IPS DF 19.7 (cell line): Measurements from ENCODE around the gene LIMS2.

Experiments used
- DNase-seq: peaks from one replicate; pipeline ENCODE4 v3.0.0-alpha.2; 2013; ENCODE audit warnings: low read depth, low spot score

Gene LIMS2

DNA sequence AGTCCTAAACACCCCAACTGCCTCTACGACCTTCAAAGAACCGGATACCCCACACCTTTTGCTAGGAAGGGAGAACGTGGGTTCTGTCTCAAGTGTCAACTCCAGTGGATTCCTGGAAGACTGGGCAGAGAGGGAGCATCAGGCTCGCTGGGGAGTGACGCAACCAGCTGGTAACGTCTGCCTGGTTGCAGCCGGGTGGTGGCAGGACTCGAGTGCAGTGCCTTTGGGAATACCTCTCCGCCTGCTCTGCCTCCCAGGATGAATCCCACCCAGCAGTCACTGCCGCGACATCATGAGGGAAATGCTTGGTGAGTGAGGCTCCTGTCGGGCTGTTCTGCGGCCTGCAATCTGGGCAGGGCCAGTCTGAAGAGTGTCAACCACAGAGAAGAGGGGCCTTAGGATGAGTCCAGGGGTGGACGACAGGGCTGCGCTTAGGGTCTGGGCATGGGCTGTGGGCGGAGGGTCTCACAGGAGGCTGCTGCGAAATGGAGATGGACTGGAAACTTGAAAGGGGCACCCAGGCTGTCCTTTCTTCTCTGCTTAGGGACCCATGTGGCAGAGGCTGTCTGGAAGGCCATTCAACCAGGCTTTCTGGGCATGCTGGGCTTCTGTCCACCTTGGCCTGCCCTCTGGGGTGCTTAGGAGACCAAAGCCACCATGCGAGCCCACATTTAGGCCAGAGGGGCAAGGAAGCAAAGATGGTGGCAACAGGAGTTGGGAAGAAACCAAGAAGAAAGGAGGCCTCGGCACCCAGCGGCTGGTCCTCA lies 16.5 kb downstream of the LIMS2 start:
- no peak for DNase-seq

DNA sequence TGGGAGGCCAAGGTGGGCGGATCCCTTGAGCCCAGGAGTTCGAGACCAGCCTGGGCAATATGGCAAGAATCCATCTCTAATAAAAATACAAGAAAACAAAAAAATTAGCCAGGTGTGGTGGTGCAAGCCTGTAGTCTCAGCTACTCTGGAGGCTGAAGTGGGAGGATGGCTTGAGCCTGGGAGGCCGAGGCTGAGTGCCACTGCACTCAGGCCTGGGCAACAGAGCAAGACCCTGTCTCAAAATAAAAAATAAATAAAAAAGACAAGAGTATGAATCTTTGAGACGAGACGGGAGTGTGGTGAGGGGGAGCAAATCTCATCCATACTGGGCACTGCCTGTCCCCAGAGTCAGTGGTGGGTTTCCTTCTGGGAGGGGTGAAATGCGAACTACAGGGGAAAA lies 17.2 kb downstream of the LIMS2 start:
- DNase-seq: no peak

DNA sequence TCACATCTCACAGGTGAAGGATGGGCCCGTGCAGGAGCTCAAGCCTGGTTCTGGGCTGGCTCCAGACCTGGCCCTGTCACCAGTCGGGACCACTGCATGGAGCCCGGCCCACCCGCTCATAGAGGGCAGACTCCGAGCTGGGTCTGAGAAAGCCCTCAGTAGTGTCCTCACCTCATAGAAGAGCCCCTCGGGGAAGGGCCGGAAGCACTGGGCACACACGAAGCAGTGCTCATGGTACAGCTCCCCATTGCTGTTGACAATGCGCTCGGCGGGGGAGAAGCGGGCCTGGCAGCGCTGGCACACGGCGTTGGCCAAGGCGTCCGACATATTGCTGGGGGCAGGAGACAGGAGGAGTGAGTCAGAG lies 18.1 kb downstream of the LIMS2 start:
- no peak for DNase-seq

DNA sequence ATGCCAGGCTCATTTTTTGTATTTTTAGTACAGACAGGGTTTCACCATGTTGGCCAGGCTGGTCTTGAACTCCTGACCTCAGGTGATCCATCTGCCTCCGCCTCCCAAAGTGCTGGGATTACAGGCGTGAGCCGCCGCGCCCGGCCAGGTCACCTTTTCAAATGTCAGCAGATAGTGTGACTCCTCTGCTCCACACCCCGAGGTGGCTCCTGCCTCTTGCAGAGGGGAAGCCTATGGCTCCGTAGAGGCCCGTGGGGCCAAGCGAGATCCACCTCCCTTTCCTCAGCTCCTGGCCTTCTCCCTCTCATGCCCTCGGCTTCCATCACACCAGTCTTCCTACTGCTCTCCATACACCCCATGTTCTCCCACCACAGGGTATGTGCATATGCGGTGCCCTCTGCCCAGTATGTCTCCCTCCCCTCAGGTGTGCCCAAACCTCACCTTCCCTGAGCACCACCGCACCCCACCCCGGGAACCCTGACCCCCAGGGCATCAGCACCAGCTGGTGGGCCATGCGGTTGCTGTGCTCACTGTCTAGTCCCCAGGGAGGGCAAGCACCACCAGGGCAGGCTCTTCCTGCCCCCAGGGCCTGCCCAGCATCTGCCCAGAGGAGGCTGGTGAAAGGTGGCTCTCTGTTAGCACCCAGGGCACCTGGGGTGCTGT lies 18.6 kb downstream of the LIMS2 start:
- DNase-seq: no peak

DNA sequence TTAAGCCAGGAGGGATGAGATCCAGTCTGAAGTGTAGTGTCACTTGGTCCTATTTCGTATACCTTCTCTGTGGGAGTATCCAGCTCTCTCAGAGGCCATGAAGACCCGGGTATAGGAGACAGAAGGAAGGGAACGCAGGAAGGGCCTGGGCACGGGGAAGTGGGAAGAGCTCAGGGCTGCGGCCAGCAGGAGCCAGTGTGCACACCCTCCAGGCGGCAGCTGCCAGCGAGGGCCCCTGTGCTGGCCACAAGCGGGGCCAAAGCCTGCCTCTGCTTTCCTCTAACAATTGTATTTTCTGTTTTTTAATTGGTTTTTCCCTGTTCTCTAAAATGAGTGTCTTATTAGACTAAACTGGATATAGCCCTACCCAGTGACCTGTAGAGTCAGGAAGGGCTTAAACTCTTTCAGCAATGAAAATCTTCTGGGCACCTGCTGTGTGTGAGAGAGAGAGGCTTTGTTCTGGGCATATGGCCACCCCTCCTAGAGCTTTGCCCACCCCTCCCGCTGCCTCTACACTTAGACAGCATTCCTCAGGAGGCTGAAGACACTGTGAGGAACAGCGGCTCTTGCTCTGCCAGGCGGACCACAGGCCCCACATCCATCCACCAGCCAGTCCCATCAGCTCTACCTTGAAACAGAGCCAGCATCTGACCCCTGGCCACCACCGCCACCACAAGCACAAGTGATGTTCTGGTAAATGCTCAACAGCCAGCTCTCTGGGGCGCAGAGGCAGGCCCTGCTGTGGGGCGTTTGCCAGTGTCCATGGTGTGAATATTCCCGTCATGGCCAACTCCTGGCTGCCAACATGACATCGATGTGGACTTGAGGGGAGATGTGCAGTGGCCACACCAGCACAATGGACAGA lies 19.9 kb downstream of the LIMS2 start:
- DNase-seq: no peak

DNA sequence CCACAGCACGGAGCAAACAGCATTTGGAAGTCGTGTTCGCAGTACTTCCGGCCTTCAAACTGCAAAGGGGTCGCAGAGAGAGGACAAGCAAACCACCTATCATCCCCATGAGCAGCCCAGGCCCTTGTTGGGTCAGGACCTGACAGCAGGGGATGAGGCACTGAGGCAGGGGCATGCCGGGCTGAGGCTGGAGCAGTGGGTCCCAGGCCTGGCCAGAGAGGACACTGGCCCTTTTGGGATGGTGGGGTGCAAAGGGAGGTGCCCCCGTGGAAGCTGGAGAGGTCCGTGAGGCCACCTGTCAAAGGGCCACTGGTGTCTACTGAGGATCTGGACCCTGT lies 20.5 kb downstream of the LIMS2 start:
- no peak for DNase-seq

DNA sequence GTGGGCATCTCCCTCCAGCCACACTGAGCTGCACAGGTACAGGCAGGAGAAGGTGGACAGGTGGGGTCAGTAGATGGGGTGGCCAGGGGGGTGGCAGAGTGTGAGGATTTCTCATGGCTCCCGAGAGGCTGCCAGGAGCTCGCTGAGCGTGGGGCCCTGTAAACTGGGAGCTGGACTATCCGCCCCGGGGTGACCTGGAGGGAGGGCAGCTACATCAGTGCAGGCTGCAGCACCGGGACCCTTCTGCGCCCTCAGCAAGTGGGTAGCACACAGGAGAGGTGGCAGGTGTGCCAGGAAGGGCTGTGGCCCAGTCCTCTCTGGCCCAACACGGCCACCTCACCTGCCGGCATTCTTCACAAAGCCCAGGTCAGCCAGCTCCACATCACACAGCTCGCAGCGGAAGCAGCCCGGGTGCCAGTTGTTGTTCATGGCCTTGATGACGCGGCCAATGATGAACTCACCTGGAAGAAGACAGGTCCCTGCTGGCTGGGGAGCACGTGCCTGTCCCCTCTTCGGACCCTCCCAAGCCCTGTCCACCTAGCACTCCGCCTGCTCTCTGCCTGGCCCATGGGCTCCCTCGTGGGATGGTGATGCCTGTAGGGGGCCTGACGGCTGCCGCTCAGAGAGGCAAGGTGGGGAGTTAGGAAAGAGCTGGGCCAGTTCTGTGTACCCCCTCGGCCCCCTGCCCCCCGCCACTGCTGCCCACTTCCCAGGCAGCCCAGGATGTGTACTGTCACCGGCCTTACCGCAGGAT lies 21.1 kb downstream of the LIMS2 start:
- no peak for DNase-seq

DNA sequence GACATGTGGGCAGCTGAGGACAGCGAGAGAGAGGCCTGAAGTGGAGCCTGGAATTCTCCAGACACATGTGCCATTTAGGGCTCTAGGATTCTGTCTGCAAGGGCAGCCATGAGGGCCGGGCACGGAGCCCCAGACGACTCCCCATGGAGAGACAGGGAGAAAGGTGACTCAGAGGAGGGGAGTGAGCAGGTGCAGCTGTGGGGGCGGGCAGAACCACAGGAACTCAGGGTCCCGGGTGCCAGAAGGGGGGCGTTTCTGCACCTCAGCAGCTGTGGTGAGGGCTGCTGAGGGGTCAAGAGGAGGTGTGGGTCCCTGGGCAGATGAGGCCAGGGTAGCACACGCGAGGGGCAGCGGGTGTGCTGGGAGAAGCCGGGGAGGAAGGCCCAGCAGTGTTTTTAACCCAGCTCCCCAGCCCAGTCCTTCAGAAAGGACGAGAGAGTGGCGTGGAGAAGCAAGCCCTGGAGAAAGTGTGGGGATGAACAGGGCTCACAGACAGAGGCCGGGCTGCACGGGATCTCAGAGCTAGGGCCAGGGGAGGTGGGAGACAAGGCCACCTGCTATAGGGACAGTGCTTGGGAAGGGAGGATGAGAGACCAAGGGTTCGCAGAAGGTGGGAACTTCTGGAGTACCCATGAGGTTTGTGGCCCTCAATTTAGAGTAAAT lies 21.8 kb downstream of the LIMS2 start:
- DNase-seq: no peak

DNA sequence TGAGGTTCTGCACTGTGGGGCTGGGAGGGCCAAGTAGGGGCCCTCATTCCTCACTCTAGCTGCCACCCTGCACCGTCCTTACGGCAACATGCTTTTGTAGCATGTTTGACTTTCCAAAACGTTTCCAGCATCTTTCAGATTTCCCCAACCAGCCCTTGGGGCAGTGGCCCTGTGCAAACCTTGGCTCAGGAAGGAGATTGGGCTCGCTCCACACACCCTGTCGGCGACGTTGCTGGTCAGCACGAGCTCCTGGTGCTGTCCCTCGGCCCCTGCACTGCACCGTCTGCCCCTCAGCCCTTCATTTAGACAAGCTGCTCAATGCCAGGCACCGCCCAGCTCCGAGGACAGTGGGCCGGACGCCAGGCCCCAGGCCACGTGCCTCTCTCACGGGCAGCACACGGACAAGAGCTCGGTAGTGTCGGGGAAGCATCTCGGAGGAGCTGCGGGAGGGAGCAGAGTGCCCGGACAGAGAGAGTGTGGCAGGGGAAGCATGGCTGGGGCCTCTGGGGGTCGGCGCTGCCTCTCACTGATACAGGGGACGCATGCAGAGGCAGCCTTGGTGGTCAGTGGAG lies 22.5 kb downstream of the LIMS2 start:
- no peak for DNase-seq

DNA sequence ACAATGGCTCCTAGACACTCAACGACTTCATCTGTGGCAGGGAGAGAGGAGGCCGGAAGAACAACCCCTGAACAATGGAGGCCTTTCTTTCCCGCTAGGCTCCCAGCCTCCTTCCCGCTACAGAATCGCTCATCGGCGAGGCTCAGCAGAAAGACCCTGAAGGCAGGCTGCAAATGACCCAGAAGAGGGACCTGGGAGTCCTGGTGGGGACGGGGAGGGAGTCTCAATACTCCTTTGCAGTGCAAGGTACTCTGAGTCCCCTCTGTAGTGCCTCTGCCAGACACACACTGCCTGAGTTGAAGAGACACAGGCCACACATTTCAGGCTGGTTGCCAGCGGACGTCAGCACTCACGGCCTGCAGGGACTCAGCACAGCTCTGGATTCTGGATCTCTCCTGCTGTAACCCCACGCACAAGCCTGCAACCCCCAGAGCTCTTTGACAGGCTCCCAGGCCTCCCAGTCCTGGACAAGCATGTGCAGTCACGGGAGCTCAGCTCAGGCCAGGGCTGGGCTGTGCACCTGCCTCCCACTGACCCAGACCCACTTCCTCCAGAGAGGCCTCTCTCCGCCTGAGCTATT lies 23.3 kb downstream of the LIMS2 start:
- no peak for DNase-seq

DNA sequence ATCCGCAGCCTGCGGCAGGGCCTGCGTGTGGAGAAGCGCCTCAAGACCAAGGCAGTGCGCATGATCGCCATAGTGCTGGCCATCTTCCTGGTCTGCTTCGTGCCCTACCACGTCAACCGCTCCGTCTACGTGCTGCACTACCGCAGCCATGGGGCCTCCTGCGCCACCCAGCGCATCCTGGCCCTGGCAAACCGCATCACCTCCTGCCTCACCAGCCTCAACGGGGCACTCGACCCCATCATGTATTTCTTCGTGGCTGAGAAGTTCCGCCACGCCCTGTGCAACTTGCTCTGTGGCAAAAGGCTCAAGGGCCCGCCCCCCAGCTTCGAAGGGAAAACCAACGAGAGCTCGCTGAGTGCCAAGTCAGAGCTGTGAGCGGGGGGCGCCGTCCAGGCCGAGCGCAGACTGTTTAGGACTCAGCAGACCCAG lies 23.9 kb downstream of the LIMS2 start:
- DNase-seq: no peak

DNA sequence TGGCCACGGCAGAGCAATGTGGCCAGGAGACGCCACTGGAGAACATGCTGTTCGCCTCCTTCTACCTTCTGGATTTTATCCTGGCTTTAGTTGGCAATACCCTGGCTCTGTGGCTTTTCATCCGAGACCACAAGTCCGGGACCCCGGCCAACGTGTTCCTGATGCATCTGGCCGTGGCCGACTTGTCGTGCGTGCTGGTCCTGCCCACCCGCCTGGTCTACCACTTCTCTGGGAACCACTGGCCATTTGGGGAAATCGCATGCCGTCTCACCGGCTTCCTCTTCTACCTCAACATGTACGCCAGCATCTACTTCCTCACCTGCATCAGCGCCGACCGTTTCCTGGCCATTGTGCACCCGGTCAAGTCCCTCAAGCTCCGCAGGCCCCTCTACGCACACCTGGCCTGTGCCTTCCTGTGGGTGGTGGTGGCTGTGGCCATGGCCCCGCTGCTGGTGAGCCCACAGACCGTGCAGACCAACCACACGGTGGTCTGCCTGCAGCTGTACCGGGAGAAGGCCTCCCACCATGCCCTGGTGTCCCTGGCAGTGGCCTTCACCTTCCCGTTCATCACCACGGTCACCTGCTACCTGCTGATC lies 24.4 kb downstream of the LIMS2 start:
- no peak for DNase-seq

DNA sequence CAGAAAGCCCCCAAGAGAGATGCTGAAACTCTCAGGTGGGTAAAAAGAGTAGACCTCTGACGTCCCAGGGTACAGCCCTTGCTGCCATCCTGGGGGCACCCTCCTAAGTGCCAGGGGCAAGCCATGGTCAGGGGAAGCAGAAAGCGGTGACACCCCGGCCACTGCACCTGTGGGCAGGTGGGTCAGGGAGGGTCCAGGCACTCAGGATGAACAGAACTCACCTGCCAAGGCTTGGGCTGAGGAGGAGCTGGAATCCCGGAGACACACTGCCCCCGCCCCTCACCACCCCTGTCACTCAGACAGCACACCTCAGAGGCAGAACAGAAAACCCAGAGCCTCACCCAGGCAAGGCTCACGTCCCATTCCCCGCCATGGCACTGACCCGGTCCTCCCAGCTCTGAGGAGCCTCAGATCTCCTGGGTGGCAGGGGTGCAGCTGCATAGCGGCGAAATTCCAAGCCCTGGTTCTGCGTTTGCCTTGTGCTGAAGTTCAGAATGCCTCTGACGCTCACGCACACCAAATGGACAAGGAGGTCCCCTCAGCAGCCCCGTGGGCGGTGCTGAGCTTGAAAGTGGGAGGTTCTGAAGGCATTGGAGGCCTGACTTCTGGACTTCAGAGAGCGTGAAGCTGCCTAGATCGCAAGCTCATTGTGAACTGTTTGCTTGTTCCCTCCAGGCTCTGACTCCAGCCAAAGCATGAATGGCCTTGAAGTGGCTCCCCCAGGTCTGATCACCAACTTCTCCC lies 25.1 kb downstream of the LIMS2 start:
- DNase-seq: no peak

DNA sequence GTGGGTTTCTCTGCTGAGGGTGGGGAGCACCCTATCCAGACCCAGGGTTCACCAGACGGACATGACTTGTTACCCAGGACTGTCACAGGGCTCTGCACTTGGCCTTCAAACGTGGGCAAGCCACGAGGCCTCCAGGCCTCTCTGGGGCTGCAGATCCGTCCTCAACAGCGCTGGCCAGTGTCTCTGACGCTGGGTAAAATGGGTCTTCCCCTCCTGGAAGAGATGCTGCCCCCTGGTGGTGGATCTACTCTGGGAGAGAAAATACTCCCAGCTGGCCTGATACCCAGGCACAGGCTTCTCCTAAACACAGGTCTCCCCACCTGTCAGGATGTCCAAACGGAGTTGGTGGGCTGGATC lies 25.7 kb downstream of the LIMS2 start:
- peak; percentile 48 for DNase-seq

DNA sequence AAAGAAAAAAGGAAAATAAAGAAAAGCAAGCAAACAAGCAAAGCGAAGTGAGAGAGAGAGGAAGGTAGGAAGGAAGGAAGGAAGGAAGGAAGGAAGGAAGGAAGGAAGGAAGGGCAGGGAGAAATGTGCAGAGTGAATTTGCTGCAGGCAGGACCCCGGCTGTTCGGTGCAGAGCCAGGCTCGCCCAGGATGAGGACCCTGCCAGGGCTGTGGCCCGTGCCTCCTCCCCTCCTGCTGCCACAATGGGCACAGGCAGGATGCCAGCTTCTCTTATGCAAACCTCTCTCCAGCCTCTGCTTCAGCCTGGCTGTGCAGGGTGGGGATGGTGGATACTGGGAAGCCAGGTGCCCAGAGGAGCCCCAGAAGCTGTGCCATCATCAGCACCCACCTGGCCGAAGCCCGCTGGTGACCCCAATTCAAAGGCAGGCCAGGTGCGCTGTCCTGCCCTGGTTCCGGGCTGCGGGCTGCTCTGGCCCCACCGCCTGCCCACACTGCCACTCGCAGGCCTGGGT lies 26.2 kb downstream of the LIMS2 start:
- no peak for DNase-seq

DNA sequence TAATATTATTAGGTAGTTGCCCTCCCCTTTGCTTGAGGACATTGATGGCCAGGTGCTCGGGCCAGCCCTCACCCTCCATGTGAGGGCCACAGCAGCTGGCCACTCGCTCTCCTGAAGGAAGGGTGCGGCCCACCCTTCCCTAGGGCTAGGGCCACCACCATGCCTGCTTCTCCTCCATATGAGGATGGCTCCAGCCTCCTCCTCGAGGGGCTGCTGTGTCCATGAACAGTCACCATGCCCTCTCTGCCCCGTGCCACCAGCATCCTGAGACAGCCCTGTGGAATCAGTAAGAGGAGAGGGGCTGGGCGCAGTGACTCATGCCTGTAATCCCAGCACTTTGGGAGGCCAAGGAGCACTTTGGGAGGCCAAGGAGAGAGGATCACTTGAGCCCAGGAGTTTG lies 27.0 kb downstream of the LIMS2 start:
- DNase-seq: no peak

DNA sequence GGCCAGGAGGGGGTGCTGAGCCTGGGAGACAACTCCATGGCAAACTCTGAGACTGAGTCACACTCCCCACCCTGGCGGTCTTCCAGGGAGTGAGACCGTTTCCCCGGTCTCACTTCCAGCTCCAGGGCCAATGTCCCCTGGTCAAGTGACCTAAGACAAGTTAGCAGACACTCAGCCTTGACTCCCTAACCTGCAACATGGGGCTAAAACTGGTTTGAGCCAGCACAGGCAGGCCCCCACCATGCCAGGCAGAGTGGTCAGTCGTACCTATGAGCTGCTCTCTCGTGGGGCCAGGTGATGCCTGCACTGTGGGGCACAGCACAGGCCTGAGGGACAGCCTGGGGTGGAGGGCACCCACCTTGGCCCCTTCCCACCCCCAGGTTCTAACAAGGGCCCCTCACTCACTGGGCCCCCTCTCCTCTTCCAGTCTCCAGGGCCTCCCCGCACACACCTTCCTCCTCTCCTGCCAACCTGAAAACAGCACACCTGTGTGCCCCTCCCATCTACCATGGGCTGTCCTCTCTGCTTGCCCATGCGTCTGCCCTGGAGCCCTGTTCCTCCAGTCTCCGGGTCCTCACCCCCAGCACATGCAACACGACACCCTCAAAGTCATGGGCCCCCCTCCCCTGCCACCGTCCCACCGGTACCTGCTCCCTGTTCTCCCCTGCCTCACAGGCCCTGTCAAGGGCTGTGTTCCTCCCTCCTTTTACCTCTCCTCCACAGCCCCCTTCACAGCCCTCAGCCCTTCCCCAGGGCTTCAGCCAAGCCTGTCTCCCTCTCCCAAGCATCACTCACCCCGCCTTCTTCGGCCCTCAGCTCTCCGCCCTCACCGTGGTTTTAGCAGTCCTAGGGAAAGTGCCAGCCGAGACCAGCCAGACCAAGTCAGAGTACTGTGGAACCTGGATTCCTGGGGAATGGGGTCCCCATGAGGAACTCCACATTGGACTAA lies 27.8 kb downstream of the LIMS2 start:
- no peak for DNase-seq

DNA sequence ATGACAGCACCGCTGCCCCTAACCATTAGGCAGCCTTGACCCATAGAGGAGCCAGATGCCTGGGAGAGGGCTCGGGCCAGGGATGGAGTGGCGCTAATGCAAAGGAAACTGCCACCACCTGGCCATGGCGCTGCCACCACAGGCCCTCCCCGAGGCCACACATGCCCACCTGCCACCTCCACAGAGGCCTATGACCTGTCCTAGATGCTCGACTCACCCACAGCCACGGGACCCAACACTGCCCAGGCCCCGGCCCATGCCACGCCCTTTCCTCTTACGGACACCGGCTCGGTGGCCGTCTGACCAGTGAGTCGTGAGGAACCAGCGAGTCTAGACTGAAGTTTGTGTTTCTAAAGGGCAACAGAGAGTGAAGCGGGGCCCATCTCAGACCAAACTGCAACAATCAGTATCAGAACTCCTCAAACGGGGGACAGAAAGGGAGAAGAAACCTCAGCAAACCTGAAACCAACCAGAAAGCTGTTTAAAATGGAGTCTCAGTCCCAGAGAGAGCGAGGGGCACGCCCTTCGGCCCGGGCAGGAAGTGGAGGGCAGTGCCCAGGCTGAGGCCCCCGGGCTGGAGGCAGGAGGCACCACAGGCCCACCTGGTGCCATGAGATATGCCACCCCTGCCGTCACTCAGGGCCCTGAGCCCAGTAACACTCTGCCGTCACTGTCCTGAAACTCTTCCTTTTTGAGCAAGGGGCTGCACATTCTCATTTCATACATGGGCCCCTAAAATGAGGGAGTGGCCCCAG lies 28.7 kb downstream of the LIMS2 start:
- no peak for DNase-seq
